ENCODE data around the gene LITAFD. TPM values are rescaled to one million over a fixed set of nuclear protein-coding genes. Genes with fewer than 3 reads are reported as not detected.

Gene LITAFD
- total RNA-seq, 1 donor from 2014 or later, result not detected

DNA sequence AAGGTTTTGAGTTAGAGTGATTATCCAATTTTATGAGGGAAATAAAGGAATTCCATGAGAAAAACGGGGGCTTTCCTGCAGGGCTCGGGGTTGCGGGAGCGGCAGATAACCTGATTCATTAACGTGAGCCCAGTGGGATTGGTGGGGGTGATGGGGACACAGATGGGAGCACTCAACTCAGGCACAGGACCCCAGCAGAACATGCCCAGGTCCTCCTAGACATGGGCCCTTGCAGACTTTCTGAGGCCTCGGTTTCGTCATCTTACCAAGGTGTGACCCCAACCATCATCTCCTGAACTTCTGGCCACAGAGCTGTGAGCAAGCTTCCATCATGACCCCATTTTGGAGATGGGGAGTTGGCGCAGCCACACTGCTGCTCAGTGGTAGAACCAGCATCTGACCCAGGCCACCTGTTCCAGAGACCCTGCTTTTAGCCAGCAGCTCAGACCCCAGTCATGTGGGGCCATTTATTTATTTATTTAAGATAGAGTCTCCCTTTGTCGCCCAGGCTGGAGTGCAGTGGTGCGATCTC is 35.7 kb upstream of the LITAFD start:
- no peak overlapping the region for H3K4me3 Mint-ChIP-seq (ENCODE audit: unreplicated experiment)
- no peaks in the 10 kb centered on the region for H3K27me3 Mint-ChIP-seq (ENCODE audit: unreplicated experiment)
- DNase-seq (ENCODE audit: extremely low spot score, unreplicated experiment), result no peak
- H3K9me3 Mint-ChIP-seq (ENCODE audit: unreplicated experiment), result no peaks in the 10 kb centered on the region
- TF ChIP-seq, protein P1, sequence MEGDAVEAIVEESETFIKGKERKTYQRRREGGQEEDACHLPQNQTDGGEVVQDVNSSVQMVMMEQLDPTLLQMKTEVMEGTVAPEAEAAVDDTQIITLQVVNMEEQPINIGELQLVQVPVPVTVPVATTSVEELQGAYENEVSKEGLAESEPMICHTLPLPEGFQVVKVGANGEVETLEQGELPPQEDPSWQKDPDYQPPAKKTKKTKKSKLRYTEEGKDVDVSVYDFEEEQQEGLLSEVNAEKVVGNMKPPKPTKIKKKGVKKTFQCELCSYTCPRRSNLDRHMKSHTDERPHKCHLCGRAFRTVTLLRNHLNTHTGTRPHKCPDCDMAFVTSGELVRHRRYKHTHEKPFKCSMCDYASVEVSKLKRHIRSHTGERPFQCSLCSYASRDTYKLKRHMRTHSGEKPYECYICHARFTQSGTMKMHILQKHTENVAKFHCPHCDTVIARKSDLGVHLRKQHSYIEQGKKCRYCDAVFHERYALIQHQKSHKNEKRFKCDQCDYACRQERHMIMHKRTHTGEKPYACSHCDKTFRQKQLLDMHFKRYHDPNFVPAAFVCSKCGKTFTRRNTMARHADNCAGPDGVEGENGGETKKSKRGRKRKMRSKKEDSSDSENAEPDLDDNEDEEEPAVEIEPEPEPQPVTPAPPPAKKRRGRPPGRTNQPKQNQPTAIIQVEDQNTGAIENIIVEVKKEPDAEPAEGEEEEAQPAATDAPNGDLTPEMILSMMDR (IDR thresholded peaks at IDR 0.05), result no peak
- H3K4me1 Mint-ChIP-seq (ENCODE audit: unreplicated experiment), result peaks cover 13% of the 10 kb centered on the region
- H3K36me3 Mint-ChIP-seq (ENCODE audit: unreplicated experiment), result peaks cover 8% of the 10 kb centered on the region
- H3K27ac Mint-ChIP-seq (ENCODE audit: unreplicated experiment), result no peak overlapping the region

DNA sequence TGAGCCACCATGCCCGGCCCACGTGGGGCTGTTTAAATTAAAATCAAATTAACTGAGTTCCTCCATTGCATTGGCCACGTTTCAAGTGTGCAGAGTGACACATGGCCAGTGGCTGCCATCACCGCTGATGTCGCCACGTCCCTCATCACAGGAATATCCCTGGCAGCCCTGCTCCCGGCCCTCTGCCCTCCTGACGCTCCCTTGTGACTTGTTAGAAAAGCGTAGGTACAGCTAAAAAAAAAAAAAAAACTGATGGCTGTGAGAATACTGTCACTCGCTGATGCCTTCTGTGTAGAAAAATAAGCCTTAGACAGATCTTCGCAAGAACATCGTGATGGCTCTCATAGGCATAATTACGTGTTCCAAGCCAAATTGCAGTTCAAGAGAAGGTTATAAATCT is 35.0 kb upstream of the LITAFD start:
- Mint-ChIP-seq H3K36me3 (ENCODE audit: unreplicated experiment) (peaks cover 12% of the 10 kb centered on the region), H3K4me1 (ENCODE audit: unreplicated experiment) (peaks cover 14% of the 10 kb centered on the region), H3K27me3 (ENCODE audit: unreplicated experiment) (no peaks in the 10 kb centered on the region), H3K4me3 (ENCODE audit: unreplicated experiment) (no peak overlapping the region), H3K27ac (ENCODE audit: unreplicated experiment) (no peak overlapping the region), H3K9me3 (ENCODE audit: unreplicated experiment) (no peaks in the 10 kb centered on the region)
- no peak for DNase-seq (ENCODE audit: extremely low spot score, unreplicated experiment)
- TF ChIP-seq, protein P1 (IDR thresholded peaks at IDR 0.05), result no peak

DNA sequence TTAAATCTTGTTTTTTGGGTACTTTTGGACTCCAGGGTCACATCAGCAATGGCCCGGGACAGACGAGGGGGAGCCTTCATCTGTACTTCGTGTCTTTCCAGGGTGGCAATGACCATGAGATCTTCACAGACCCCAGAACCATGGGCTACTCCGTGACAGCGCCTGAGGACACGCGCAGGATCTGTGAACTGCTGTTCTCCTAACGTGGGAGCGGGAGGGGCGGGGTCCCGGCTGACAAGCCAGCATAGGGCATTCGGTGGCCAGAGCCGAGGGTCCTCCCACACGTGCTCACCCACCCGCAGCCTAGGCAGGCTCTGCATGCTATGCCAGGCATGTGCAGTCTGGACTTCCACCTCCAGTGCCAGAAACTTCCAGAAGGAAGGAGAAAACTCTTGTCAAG is 34.5 kb upstream of the LITAFD start:
- TF ChIP-seq, protein P1 (IDR thresholded peaks at IDR 0.05), result no peak
- no peak overlapping the region for H3K27ac Mint-ChIP-seq (ENCODE audit: unreplicated experiment)
- no peaks in the 10 kb centered on the region for H3K9me3 Mint-ChIP-seq (ENCODE audit: unreplicated experiment)
- peak; percentile 81 for DNase-seq (ENCODE audit: extremely low spot score, unreplicated experiment)
- no peak overlapping the region for H3K4me3 Mint-ChIP-seq (ENCODE audit: unreplicated experiment)
- H3K36me3 Mint-ChIP-seq (ENCODE audit: unreplicated experiment), result peaks cover 12% of the 10 kb centered on the region
- peaks cover 14% of the 10 kb centered on the region for H3K4me1 Mint-ChIP-seq (ENCODE audit: unreplicated experiment)
- no peaks in the 10 kb centered on the region for H3K27me3 Mint-ChIP-seq (ENCODE audit: unreplicated experiment)

DNA sequence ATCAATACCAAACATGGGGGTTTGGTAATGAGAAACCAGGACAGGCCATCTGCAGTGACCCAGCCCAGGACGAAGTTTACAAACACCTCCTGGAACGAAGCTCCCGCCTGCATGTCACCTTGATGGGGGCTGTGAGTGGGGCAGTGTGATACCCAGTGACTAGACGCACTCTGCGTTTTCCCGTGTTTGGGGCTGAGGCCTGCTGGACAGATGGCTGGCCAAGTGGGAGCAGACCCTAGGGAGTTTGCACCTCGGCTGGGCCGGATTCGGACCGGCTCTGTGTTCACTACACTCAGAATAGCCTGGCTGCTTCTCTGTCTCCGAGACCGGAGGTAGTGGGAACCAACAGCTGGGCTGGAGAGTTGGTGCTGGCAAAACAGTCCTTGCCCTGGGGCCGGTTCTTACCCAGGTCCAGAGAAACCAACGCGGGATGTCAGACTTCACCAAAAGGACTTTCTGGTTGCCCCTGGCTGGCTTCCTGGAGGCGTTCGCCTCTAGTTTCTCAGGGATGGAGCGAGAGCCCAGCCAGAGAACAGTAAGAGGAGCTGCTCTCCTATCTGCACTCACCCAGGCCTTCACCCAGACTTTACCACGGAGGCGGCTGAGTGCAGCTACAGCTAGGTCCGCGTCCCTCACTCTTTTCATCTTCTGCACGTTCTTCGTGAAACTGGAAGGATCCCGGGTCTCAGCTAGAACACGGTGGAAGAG is 33.8 kb upstream of the LITAFD start:
- no peaks in the 10 kb centered on the region for H3K27me3 Mint-ChIP-seq (ENCODE audit: unreplicated experiment)
- no peak overlapping the region for H3K27ac Mint-ChIP-seq (ENCODE audit: unreplicated experiment)
- DNase-seq (ENCODE audit: extremely low spot score, unreplicated experiment), result no peak
- TF ChIP-seq, protein P1 (IDR thresholded peaks at IDR 0.05), result no peak
- H3K4me3 Mint-ChIP-seq (ENCODE audit: unreplicated experiment), result no peak overlapping the region
- peaks cover 14% of the 10 kb centered on the region for H3K36me3 Mint-ChIP-seq (ENCODE audit: unreplicated experiment)
- H3K9me3 Mint-ChIP-seq (ENCODE audit: unreplicated experiment), result no peaks in the 10 kb centered on the region
- H3K4me1 Mint-ChIP-seq (ENCODE audit: unreplicated experiment), result peaks cover 14% of the 10 kb centered on the region

DNA sequence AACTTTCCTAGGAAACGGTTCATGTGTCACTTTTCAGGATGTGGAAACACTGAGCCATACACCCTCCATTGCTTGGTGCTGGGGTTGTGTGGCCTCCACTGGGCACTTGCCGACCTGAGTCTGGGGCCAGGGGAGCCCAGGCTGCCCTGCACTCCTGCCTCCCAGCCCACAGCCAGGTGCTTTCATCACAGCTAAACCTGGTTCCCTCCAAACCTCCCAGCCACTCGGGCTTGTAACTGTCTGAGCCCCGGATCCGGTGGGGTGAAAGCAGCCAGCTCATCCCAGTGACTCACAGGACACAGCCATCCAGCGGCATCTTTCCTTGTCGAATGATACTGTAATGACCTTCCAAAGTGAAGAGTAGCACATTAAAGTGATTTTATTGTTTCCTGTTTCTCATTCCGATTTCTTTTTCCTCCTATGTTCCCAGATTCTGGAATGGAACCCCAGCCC is 33.2 kb upstream of the LITAFD start:
- TF ChIP-seq, protein P1 (IDR thresholded peaks at IDR 0.05), result no peak
- H3K4me3 Mint-ChIP-seq (ENCODE audit: unreplicated experiment), result no peak overlapping the region
- peaks cover 14% of the 10 kb centered on the region for H3K4me1 Mint-ChIP-seq (ENCODE audit: unreplicated experiment)

More for the DNA sequence above, 33.2 kb upstream of the LITAFD start:
- H3K36me3 Mint-ChIP-seq (ENCODE audit: unreplicated experiment), result peaks cover 14% of the 10 kb centered on the region
- peak overlapping the region; percentile 4 for H3K27ac Mint-ChIP-seq (ENCODE audit: unreplicated experiment)
- no peaks in the 10 kb centered on the region for H3K9me3 Mint-ChIP-seq (ENCODE audit: unreplicated experiment)
- H3K27me3 Mint-ChIP-seq (ENCODE audit: unreplicated experiment), result no peaks in the 10 kb centered on the region
- peak; percentile 80 for DNase-seq (ENCODE audit: extremely low spot score, unreplicated experiment)

Data from osteocyte (in vitro differentiated cells).